Measurements from ENCODE around the gene NCOA5.
A peak's percentile ranks its signal among the peaks of the same experiment; 100 is the strongest.

Gene NCOA5

DNA sequence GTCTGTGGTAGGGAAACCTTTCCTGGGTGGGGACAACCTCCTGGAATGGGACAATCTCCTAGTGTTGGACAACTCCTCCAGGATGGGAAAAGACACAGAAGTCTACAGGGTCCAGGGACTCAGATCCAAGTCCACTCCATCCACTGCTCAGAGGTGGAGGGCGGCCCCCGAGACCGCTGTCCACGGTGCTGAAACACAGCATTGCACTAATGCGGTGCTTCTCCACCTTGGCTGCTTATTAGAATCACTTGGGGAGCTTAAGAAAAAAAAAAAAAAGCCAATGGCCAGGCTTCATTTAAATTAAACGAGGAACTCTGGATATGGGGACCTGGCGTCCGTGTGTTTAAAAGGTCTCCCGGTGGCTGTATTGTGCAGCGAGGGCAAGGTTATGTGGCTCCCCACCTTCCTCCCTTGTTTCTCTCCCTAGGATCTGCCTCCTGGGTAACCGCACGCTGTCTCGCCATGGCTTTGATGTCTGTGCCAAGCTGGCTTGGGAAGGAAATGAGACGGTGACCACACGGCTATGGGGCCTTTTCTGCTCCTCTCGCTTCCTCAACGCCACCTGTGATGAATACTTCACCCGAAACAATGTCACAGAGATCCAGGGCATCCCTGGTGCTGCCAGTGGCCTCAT lies 48.7 kb downstream of the NCOA5 start:
- peak in 2 of 3 experiments; percentile 10 to 42 for DNase-seq (ENCODE audit: low read depth in 3 of 3)

DNA sequence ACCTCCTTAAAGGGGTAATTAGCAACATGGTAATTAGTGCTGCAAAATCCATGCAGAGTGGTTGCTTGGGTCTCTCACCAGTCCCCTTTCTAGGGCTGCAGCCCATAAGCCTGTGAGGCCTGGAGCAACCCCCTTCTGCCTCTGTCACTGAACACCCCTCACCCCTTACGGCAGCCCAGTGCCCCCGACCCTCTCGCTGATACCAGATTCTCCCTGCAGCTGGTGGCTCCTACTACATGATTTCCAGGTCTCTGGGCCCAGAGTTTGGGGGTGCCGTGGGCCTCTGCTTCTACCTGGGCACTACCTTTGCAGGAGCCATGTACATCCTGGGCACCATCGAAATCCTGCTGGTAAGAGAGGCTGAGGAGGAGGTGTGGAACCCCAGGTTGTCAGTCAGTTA lies 52.7 kb downstream of the NCOA5 start:
- DNase-seq (ENCODE audit: low read depth in 3 of 3), result no peak

DNA sequence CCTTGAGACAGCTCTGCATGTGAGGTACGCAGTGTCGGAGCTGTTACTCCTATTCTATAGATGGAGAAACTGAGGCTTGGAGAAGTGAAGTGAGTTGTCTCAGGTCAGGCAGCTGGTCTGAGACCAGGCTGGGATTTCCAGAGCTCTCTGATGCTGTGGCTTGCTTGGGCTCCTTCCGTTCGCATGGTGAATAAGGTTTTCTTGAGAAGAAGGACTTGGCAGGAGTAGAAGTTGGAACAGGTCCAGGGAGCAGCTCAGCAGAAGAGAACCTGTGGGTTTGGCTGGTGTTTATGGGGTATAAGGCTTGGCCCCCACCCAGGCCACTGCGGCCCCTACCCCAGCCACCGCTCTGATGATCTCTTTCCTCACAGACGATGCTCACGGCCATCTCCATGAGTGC lies 53.4 kb downstream of the NCOA5 start:
- DNase-seq (ENCODE audit: low read depth in 3 of 3), result no peak

DNA sequence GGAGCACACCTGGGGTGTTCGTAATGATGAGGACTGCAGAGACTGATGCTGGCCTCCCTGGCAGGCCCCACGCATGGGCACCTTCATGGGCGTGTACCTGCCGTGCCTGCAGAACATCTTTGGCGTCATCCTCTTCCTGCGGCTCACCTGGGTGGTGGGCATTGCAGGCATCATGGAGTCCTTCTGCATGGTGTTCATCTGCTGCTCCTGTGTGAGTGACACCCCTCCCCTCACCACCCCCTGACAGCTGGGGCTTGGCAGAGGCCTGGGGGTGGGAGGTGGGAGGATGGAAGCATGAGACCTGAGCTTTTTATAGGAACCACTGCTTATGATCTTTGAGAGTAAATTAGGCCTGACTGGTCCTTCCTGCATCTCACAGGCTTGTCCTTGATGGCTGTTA lies 54.0 kb downstream of the NCOA5 start:
- no peak for DNase-seq (ENCODE audit: low read depth in 3 of 3)

DNA sequence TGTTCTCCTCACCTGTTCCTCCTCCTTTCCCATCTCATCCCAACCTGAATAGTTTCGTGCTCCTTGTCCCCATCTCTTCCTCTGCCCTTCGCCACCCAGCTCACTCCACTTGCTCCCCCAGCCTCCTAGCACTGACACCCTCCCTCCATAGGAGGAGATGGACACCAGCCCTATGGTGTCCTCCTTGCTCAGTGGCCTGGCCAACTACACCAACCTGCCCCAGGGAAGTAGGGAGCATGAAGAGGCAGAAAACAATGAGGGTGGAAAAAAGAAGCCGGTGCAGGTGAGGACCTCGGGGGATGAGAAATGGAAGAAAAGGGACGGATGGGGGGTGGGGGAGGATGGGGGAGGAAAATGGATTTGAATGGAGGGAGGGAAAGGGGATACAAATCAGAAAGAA lies 54.5 kb downstream of the NCOA5 start:
- no peak for DNase-seq (ENCODE audit: low read depth in 3 of 3)

DNA sequence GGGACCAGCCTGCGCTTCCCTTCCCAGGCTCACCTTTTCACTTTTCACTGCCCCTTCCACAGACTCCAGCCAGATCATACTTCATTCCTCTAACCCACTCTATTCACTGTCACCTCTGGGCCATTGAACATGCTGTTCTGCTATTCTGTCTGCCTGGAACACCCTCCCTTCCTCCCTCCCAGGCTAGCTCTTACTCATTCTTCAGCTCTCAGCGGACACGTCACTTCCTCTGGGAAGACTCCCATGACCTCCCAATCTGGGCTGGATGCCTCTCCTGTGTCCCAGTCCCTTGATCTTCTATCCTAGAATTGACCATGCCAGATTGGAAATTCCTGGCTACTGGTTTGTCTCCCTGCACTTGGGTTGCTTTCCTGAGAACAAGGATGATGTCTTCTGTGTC lies 55.7 kb downstream of the NCOA5 start:
- DNase-seq (ENCODE audit: low read depth in 3 of 3), result no peak

DNA sequence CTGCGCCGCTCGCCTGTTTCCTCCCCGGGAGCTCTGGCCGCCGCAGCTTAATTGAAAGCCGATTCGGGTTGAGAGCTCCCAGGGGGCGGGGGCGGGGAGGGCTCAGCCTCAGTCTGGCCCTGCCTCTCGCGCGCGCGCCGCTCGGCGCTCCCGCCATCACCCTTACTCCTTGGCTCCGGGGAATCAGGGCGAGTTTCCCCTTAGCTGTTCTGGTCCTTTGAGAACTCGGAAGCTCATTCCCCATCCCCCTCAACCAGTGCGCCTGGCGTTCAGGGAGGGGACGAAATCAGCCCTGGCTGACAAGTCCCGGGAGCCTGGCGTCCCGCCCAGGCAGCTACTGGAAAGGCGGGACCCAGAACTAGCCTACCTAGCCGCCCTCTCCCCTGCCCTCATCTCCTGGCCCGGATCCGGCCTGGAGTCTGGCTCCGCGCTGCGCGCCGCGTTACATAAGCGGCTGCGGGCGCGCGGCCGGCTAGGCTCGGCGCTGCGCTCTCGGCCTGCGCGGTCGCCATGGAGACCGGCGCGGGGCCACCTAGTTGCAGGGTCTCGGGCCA lies 58.0 kb downstream of the NCOA5 start:
- DNase-seq (ENCODE audit: low read depth in 3 of 3), result no peak

DNA sequence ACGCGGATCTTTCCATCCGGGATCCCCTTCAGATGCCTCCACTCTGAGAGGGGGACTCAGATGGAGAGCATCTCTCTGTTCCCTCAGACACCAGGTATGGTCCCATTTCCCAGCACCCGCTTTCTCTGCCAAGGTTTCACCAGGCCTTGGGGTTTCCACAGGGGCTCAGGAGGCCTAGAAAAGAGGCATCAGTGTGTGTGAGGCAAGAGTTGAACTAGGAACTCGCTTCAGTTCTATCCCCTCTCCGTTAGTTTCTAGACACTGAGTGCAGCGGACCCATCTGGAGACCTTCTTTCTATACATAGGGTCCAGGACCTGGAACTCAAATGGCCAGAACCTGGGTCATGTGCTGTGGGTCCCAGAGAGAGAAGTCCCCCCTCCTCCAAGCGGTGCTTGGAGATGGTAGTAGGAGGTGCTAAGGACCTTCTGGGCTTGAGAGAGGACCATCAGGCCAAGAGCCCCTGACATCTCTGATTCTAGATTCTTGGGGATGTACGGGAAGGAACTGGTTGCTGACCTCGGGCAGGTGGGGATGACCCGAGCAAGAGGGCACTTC lies 58.7 kb downstream of the NCOA5 start:
- no peak for DNase-seq (ENCODE audit: low read depth in 3 of 3)

DNA sequence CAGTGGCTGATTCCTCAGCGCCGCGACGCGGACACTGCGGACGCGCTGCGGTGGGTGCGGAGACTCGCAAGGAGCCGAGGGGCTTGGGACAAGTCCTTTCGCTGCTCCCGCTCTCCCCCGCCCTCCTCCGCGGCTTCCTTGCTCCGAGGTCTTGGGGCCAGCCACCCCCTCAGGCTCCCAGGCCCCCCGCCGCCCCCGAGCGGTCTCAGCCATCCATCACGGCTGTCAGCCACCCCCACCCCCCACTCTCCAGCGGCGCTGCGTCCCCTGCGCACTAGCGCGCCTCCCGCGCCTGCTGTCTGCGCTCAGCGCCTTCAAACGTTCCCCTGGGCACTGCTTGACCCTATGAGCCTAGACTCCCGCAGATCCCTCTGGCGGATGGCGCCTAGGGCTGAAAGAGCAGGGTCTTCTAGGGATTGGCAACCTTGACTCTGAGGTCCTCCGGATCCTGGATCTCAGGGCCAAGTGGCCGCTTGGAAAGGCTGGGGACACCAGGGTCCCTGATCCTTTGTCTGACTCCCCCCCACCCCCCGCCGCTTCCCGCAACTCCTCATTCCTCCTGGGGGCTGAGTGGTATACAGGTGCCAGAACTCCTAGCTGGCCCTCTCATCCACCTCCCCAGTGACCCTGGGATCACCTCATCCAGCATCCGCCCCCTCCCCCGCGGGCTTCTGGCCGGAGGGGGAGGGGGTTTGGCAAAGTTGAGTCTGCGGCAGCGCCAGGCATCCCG lies 59.3 kb downstream of the NCOA5 start:
- DNase-seq (ENCODE audit: low read depth in 3 of 3), result no peak

DNA sequence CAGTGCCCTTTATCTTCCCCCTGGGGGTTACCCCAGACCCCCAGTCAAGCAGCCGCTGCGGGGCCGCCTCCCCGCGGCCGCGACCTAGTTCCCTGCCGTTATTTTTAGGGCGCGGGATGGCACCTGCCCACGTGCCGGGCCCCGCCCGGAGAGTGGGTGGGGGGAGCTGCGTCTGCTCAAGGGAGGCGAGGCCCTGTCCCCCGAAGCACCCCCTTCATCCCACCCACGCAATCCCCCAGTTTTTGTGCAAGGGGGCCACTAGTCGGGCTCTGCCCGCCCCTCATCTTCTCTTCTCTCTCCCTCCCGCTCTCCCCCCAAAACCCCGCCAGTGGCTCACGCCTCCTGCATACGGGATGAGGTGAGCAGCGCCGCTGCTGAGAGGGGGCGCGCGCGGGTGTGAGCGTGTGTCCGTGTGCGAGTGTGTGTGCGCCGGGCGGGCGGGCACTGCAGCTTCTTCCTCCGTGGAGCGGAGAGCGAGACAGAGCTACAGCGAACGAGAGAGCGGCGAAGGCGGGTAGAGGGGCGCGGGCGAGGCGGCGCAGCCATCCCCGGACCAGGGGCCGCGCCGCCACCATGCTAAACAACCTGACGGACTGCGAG lies 60.9 kb downstream of the NCOA5 start, which contains the start of gene SLC12A5:
SLC12A5 (plus strand) TSS at position 444 of the 600 bp plus-strand sequence; CDS start at position 574, 130 bp downstream.
- DNase-seq (ENCODE audit: low read depth in 3 of 3), result no peak

DNA sequence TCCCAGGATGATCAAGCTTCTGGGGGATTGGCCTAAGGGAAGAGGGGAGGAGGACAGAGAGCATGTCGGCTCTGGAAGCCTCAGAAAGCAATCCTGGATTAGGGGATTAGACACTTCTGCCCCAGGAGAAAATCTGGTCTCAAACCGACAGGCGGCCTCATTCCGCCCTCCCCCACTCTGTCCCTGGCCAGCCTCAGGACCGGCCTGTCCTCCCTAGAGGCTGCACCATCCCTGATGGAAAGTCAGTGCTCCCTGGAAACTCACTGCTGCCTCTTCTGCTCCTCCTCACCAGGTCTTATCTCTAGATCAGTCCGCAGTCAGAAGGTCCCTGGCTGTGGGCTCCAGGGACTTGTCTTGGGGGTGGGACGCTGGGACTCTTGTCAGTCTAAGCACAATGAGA lies 61.7 kb downstream of the NCOA5 start:
- no peak for DNase-seq (ENCODE audit: low read depth in 3 of 3)

DNA sequence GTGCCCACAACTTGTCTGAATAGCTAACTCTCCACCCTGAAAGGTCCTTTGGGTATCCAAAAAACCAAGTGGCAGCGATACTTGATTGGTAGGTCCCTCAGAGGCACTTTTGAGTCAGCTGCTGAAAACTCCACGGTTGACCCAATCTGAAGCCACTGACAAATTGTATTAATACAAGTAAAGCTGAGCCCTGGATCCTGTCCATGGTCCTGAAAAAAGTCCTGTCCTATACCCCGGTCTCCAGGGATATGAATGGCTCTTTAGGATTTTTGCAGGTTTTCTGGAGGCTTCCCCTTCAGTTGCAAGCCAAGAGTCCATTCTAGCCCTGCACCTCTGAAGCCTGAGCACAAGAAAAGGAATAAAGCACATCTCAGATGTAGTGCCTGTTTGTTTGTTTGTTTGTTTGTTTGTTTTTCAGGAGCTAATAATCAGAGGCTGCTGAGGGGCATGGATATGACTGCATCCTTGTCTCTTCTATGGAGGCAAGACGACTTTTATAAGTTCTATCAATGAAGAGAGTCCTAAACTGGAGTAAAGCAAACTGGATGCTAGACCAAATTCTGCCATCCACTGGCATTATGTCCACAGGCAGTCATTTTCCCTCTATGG lies 62.4 kb downstream of the NCOA5 start:
- no peak for DNase-seq (ENCODE audit: low read depth in 3 of 3)

DNA sequence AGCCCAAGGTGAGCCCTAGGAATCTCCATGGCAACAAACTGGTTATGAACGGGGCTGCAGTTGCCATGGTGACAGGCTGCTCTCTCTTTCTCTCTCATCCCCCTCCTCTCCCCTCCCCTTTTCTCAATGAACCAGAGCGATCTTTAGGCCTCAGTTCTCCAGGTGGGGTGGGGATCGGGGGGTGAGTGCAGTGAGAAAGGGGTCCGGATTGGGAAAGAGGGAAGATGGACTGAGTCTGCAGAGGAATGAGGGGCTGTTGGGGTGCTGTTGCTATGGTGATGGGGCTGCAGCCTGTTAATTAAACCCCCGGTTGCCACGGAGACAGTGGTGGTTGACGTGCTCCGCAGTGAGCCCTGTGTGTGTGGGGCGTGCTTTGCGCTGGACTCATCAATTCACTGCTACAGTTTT lies 64.4 kb downstream of the NCOA5 start:
- DNase-seq (ENCODE audit: low read depth in 3 of 3), result no peak

DNA sequence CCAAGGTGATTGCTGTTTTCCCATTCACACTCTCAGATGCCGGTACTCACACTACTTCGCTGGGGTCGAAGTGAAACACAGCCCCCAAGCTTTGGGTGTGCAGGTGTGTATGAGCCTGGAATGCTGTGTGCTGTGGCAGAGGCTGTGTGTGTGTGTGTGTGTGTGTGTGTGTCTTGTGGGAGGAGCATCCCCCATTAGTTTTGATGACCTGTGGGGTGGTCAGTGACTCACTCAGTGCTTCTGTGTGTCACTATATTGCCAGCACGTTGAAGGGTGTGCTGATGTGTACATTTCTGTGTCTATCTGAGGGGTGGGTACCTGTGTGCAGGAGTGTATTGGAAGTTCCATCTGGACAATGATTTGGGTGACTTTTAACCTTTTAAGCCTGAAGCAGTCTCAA lies 65.8 kb downstream of the NCOA5 start:
- no peak for DNase-seq (ENCODE audit: low read depth in 3 of 3)

DNA sequence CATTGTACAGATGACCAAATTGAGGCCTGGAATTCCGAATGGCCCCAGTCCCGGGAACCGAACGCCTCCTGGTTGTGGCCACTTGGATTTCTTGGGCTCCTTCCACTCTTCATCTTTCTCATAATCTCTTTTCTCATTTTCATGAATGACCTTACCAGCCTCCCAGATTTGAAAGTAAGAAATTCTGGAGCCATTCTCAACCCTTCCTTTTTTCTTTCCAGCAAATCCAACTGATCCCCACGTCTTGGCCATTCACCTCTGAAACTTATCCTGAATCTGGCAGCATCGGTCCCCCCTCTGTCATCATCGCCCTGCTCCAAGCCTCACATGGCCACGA lies 66.6 kb downstream of the NCOA5 start:
- no peak for DNase-seq (ENCODE audit: low read depth in 3 of 3)

DNA sequence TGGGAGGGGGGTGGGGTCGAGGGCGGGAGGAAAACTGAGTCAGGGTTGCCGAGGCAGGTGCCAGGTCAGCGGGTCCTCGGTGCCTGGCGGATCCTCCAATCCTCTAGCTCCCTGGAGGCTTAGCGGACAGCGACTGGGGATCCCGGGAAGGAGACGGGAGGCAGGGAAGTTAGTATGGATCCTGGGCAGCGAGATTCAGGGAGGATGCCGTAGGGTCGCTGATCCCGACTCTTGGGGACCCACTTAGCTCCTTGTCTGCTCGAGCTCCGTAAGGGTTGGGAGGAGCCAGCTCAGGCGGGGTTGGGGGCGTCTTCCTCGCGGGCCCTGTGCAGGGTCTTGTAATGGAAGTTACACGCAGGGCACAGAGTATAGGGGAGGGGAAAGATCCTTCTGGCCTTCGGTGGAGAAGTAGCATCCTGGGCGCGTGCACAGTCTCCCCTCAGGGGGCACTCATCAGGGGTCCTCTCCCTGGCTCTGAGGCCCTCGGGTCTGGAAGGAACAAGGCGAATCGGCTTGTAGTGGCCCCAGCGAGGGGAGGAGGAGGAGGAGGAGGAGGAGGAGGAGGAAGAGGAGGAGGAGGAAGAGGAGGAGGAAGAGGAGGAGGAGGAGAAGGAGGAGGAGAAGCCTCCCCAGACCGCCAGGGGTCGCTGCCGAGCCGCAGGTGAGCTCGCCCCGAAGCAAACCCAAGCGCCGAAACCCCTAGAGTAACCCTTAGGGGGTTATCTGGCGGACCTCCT lies 67.2 kb downstream of the NCOA5 start:
- peak; percentile 51 to 73 (median 59) for DNase-seq (ENCODE audit: low read depth in 3 of 3)

DNA sequence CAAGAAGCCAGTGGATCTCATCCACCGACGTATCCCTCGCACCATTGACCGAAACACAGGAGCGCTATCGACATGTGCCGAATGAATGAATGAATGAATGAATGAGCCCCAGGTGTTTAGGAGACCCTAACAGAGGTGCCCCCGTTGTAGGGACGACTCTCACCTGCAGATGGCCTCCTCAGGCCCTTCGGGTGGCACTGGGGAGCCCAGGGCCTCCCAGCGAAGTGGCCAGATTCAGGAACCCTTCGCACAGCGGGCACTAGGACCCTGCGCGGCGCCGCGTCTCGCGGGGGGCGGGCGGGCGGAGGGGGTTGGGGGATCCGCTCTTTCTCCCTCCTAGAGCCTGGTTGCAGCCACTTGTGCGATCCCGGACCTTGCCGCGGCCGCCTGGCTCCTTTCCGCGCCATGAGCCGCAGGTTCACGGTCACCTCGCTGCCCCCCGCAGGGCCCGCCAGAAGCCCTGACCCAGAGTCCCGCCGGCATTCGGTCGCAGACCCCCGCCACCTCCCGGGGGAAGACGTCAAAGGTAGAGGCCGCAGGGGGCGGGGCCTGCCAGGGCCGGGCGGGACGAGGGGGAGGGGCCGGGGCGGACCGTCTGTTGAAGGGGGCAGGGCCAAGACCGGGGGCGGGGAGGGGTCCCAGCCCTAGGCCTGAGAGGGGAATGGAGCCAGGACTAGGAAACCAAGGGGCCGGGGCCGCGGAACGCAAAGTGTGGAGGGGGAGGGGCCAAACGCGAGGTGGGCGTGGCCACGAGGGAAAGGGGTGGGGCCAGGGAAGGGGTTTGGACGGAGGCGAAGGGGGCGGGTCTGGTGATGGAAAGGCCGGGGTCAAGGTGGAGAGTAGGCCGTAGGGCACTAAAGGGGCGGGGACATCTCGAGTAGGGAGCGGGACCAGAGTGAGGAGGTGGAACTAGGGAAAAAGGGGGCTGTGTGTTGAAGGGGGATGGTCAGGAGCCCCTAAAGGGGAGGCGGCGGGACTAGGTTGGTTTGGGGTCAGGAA lies 68.1 kb downstream of the NCOA5 start:
- peak in 1 of 3 experiments; percentile 60 for DNase-seq (ENCODE audit: low read depth in 3 of 3)

DNA sequence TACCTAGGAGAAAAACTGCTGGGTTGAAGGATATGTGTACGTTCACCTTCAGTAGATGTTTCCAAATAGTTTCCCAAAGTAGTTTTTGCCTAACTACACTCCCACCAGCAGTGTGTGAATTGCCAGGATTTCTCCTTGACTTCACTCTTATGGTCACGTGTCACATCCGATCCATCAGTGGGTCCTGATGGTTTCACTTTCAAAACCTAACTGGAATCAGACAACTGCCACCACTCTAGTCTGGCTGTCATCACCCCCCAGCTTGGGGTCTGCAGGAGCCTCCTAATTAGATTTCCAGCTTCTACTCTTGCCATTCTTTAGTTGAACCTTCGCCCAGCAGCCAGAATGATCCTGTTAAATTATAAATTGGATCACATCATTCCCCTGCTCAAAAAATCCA lies 69.2 kb downstream of the NCOA5 start:
- DNase-seq (ENCODE audit: low read depth in 3 of 3), result no peak

DNA sequence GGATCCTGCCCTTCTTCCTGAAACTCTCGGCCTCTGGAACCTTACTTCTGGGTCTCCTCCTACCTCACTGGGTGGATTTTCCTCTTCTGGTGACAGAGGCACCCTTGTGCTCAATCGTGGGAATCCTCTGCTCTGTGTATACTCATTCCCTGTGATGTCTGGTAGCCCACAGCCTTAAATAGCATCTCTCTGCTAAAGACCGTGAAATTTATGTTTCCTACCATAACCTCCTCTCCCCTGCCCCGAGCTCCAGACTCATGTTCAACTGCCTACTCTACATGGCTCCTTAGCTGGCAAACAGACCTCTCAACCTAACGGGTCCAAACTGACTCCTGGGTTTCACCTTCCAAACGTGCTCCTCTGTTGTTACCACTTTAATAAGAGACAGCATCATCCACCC lies 71.2 kb downstream of the NCOA5 start:
- DNase-seq (ENCODE audit: low read depth in 3 of 3), result no peak

DNA sequence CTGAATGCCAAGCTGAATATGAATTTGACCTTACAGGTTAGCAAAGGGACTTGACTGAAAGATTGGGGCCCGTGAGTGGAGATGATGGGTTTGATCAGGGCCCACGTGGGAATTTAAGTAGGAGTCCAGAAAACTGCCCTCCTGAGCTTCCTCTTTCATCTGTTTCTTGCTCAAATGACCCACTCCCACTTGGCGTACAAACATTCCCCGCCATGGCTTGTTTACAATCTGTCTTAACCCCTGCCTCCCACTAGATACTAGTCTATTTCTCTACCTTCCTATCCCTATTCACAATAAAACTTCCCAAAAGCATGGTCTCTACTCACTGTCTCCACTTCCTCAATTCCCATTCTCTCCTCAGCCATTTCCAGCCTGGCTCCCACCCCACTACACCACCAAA lies 71.7 kb downstream of the NCOA5 start:
- DNase-seq (ENCODE audit: low read depth in 3 of 3), result no peak

Data from stimulated activated CD4-positive, alpha-beta T cell treated with anti-CD3 and anti-CD28 coated beads, TNF-alpha, amount 100 ng/mL, for 24 hours (primary cell).